ENCODE measurements around the gene BOD1L1. TPM values are rescaled to one million over a fixed set of nuclear protein-coding genes. Genes with fewer than 3 reads are reported as not detected.

Gene BOD1L1
- total and polyA plus RNA-seq, 2 experiments from 2014 or later: 6.6 to 16.5 TPM

GRCh38 chr4:13534344-13535063 lies 93.0 kb downstream of the BOD1L1 start:
- Histone ChIP-seq H3F3A (ENCODE audit: insufficient read depth) (no peaks in the 10 kb centered on the region), H3K27me3 (replicated peaks; ENCODE audit: insufficient read depth) (peaks cover 98% of the 10 kb centered on the region), H3K9ac (no peak overlapping the region), H3K27ac (no peak overlapping the region), H3K36me3 (ENCODE audit: low read depth) (no peaks in the 10 kb centered on the region), H3K9me3 (ENCODE audit: low read depth) (no peaks in the 10 kb centered on the region), H4K20me1 (ENCODE audit: insufficient read depth) (no peaks in the 10 kb centered on the region), H3K4me2 (ENCODE audit: unreplicated experiment) (no peak overlapping the region), H3K79me2 (ENCODE audit: insufficient read depth) (no peaks in the 10 kb centered on the region), H3K4me3 (no peak overlapping the region), H2AFZ (no peak overlapping the region), H3K4me1 (ENCODE audit: insufficient read depth) (no peaks in the 10 kb centered on the region), H3K9me2 (ENCODE audit: insufficient read depth) (no peaks in the 10 kb centered on the region)
- no peak for DNase-seq
- WGBS, 2 experiments (ENCODE audit: low coverage in 1 of 2, low lambda C conversion rate in 2 of 2, missing lambda C conversion rate in 2 of 2): 5 to 9% methylated on average over 30 to 31 of the region's 32 CpGs
- in situ Hi-C loops (cut with MboI): no loop called here
- TF ChIP-seq EZH2 (IDR thresholded peaks at IDR 0.05; ENCODE audit: insufficient read depth, poor library complexity, severe bottlenecking) (peak; percentile 76), EZH2phosphoT487 (IDR thresholded peaks at IDR 0.05; ENCODE audit: insufficient read depth, low read depth) (no peak)

- Histone ChIP-seq H3K9me2 (ENCODE audit: insufficient read depth) (no peaks in the 10 kb centered on the region), H2AFZ (no peak overlapping the region), H3F3A (ENCODE audit: insufficient read depth) (no peaks in the 10 kb centered on the region), H3K27me3 (replicated peaks; ENCODE audit: insufficient read depth) (peaks cover 98% of the 10 kb centered on the region), H3K27ac (no peak overlapping the region), H3K4me2 (ENCODE audit: unreplicated experiment) (no peak overlapping the region), H3K9ac (no peak overlapping the region), H3K36me3 (ENCODE audit: low read depth) (no peaks in the 10 kb centered on the region), H3K79me2 (ENCODE audit: insufficient read depth) (no peaks in the 10 kb centered on the region), H4K20me1 (ENCODE audit: insufficient read depth) (no peaks in the 10 kb centered on the region), H3K9me3 (ENCODE audit: low read depth) (no peaks in the 10 kb centered on the region), H3K4me1 (ENCODE audit: insufficient read depth) (no peaks in the 10 kb centered on the region), H3K4me3 (no peak overlapping the region)
- in situ Hi-C loops (cut with MboI): no loop called here
- TF ChIP-seq EZH2 (IDR thresholded peaks at IDR 0.05; ENCODE audit: insufficient read depth, poor library complexity, severe bottlenecking): no peak
- TF ChIP-seq EZH2phosphoT487 (IDR thresholded peaks at IDR 0.05; ENCODE audit: insufficient read depth, low read depth): 0 out of 2 replicates have a peak, but pooled peaks have one; percentile 14
- DNase-seq: no peak
- WGBS, 2 experiments (ENCODE audit: low coverage in 1 of 2, low lambda C conversion rate in 2 of 2, missing lambda C conversion rate in 2 of 2): 8 to 9% methylated on average over 13 of the region's 13 CpGs
These were observed 93.7 kb downstream of the BOD1L1 start for GRCh38 chr4:13533670-13534343.

- Histone ChIP-seq H3K27ac (no peak overlapping the region), H3K9me3 (ENCODE audit: low read depth) (no peaks in the 10 kb centered on the region), H3K27me3 (replicated peaks; ENCODE audit: insufficient read depth) (peaks cover 97% of the 10 kb centered on the region), H3K79me2 (ENCODE audit: insufficient read depth) (no peaks in the 10 kb centered on the region), H3K36me3 (ENCODE audit: low read depth) (no peaks in the 10 kb centered on the region), H3K4me2 (ENCODE audit: unreplicated experiment) (no peak overlapping the region), H3K4me3 (no peak overlapping the region), H4K20me1 (ENCODE audit: insufficient read depth) (no peaks in the 10 kb centered on the region), H3K9me2 (ENCODE audit: insufficient read depth) (no peaks in the 10 kb centered on the region), H3K4me1 (ENCODE audit: insufficient read depth) (no peaks in the 10 kb centered on the region), H3K9ac (no peak overlapping the region), H2AFZ (no peak overlapping the region), H3F3A (ENCODE audit: insufficient read depth) (no peaks in the 10 kb centered on the region)
- DNase-seq: no peak
- TF ChIP-seq EZH2phosphoT487 (IDR thresholded peaks at IDR 0.05; ENCODE audit: insufficient read depth, low read depth) (no peak), EZH2 (IDR thresholded peaks at IDR 0.05; ENCODE audit: insufficient read depth, poor library complexity, severe bottlenecking) (no peak)
- 38 to 42% methylated on average over 8 of the region's 8 CpGs for WGBS, 2 experiments (ENCODE audit: low coverage in 1 of 2, low lambda C conversion rate in 2 of 2, missing lambda C conversion rate in 2 of 2)
- in situ Hi-C loops (cut with MboI): no loop called here
These were observed 95.9 kb downstream of the BOD1L1 start for GRCh38 chr4:13531625-13531998.

- no peak for DNase-seq
- H3K79me2 ChIP-seq (ENCODE audit: insufficient read depth): no peaks in the 10 kb centered on the region
- in situ Hi-C loops (cut with MboI): no loop called here
- H3F3A ChIP-seq (ENCODE audit: insufficient read depth): no peaks in the 10 kb centered on the region
- H3K27me3 ChIP-seq (replicated peaks; ENCODE audit: insufficient read depth): peaks cover 97% of the 10 kb centered on the region
- 13 to 15% methylated on average over 35 of the region's 35 CpGs for WGBS, 2 experiments (ENCODE audit: low coverage in 1 of 2, low lambda C conversion rate in 2 of 2, missing lambda C conversion rate in 2 of 2)
- no peak overlapping the region for H3K9ac ChIP-seq
- H3K27ac ChIP-seq: no peak overlapping the region
- TF ChIP-seq EZH2phosphoT487 (IDR thresholded peaks at IDR 0.05; ENCODE audit: insufficient read depth, low read depth): peak; percentile 47; the same call in 1 of the 2 replicates
- TF ChIP-seq EZH2 (IDR thresholded peaks at IDR 0.05; ENCODE audit: insufficient read depth, poor library complexity, severe bottlenecking): peak; percentile 59
- H3K4me1 ChIP-seq (ENCODE audit: insufficient read depth): no peaks in the 10 kb centered on the region
- no peaks in the 10 kb centered on the region for H3K9me3 ChIP-seq (ENCODE audit: low read depth)
- no peaks in the 10 kb centered on the region for H3K9me2 ChIP-seq (ENCODE audit: insufficient read depth)
- no peaks in the 10 kb centered on the region for H3K36me3 ChIP-seq (ENCODE audit: low read depth)
- no peak overlapping the region for H2AFZ ChIP-seq
- H3K4me2 ChIP-seq (ENCODE audit: unreplicated experiment): no peak overlapping the region
- H4K20me1 ChIP-seq (ENCODE audit: insufficient read depth): no peaks in the 10 kb centered on the region
- no peak overlapping the region for H3K4me3 ChIP-seq
These were observed 96.5 kb downstream of the BOD1L1 start for GRCh38 chr4:13530823-13531624.
